ENCODE measurements around the gene TMPRSS11A. TPM values are rescaled to one million over a fixed set of nuclear protein-coding genes. Genes with fewer than 3 reads are reported as not detected.

TMPRSS11A gene, protein sequence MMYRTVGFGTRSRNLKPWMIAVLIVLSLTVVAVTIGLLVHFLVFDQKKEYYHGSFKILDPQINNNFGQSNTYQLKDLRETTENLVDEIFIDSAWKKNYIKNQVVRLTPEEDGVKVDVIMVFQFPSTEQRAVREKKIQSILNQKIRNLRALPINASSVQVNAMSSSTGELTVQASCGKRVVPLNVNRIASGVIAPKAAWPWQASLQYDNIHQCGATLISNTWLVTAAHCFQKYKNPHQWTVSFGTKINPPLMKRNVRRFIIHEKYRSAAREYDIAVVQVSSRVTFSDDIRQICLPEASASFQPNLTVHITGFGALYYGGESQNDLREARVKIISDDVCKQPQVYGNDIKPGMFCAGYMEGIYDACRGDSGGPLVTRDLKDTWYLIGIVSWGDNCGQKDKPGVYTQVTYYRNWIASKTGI
- total RNA-seq, result not detected in 2 replicates

DNA sequence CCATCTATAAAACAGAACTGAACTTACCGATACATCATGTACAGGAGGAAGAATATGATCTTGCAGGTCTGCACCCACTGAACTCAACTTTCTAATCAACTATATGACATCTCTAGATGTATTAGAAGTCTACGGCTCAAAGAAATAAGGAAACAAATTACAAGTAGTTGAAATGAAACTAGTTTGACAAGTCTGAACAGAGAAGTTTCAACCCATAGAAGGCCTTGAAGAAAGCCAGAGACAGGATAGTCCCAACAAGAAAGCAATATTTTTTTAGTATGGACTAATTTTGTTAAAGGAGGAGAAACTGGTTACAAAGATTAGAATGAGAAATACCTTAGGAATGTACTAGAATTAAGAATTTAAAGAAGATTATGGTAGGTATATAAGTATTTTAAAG is at the start of gene TMPRSS11A:
Gene TMPRSS11A (minus strand): TSS at position 138 of the 400 bp plus-strand sequence. CDS start 100 bp downstream, at position 38.

DNA sequence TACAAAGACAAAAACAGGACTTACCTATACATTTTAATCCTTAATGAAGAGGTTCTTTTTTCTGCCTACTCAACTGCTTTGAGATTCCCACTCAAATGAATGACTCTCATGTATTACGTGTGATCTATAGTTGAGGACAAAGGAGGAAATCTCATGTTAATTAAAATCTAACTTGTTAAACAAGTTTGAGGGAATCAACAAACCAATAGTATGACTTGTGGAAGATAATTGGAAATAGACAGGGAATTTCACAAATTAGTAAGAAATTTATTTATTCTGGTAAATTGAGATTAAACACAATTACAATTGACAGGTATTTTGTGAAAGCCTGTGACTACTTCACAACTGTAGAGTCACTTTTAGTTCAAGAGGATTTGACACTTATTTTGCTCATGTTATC is 79.4 kb downstream of the TMPRSS11A start, which contains the start of gene TMPRSS11D:
Gene TMPRSS11D (minus strand): TSS at position 101 of the 400 bp plus-strand sequence. CDS start 69 bp downstream, at position 32.

Other genes with a start within 250 kb of the TMPRSS11A start
- gene GNRHR, start 209.1 kb downstream of the TMPRSS11A start, total RNA-seq, result not detected in 2 replicates
- not detected in 2 replicates for gene TMPRSS11D, start 79.5 kb downstream of the TMPRSS11A start, total RNA-seq
- not detected in 2 replicates for gene TMPRSS11F, start 166.4 kb upstream of the TMPRSS11A start, total RNA-seq

Measured in aortic smooth muscle cell (primary cell).